Astrocyte of the cerebellum (primary cell): ENCODE results near the gene MYLK4.

Experiments used
- DNase-seq: peaks from one replicate; pipeline ENCODE4 v3.0.0-alpha.2; 2011; ENCODE audit warnings: low read depth
- H3K4me3 ChIP-seq: 2 replicates; pipeline ENCODE4 v1.5.1; 2011; ENCODE audit warnings: mild to moderate bottlenecking, low read depth, low read length, moderate library complexity
- in situ Hi-C: cut with HindIII; loops from 2 replicates; pipeline ENCODE4 v1.10.0; 2017; ENCODE audit warnings: low sequenced_read_pairs
- TF ChIP-seq, protein P1 (sequence below): IDR thresholded peaks from 2 replicates; pipeline ENCODE4 v1.5.1; 2012; ENCODE audit warnings: low read length, low read depth, moderate library complexity, mild to moderate bottlenecking; ENCODE audit errors: missing control alignments

MYLK4 gene

DNA sequence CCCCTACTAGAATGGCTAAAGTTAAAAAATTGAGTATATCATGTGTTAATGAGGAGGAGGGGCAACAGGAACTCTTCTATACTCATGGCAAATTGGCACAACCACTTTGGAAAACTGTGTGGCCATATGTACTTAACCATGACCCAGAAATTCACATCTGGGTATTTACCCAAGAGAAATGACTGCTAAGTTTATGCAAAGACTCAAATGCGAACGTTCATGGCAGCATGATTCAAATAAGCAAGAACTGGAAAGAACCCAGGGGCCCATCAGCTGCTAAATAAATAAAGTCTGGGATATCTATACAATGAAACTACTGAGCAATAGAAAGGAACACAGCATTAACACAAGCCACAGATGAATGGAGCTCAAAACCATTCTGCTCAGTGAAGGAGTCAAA is 107.6 kb downstream of the MYLK4 start:
- H3K4me3 ChIP-seq: no peak overlapping the region
- DNase-seq: no peak
- in situ Hi-C loops: no loop called here
- TF ChIP-seq, protein P1, sequence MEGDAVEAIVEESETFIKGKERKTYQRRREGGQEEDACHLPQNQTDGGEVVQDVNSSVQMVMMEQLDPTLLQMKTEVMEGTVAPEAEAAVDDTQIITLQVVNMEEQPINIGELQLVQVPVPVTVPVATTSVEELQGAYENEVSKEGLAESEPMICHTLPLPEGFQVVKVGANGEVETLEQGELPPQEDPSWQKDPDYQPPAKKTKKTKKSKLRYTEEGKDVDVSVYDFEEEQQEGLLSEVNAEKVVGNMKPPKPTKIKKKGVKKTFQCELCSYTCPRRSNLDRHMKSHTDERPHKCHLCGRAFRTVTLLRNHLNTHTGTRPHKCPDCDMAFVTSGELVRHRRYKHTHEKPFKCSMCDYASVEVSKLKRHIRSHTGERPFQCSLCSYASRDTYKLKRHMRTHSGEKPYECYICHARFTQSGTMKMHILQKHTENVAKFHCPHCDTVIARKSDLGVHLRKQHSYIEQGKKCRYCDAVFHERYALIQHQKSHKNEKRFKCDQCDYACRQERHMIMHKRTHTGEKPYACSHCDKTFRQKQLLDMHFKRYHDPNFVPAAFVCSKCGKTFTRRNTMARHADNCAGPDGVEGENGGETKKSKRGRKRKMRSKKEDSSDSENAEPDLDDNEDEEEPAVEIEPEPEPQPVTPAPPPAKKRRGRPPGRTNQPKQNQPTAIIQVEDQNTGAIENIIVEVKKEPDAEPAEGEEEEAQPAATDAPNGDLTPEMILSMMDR: no peak

DNA sequence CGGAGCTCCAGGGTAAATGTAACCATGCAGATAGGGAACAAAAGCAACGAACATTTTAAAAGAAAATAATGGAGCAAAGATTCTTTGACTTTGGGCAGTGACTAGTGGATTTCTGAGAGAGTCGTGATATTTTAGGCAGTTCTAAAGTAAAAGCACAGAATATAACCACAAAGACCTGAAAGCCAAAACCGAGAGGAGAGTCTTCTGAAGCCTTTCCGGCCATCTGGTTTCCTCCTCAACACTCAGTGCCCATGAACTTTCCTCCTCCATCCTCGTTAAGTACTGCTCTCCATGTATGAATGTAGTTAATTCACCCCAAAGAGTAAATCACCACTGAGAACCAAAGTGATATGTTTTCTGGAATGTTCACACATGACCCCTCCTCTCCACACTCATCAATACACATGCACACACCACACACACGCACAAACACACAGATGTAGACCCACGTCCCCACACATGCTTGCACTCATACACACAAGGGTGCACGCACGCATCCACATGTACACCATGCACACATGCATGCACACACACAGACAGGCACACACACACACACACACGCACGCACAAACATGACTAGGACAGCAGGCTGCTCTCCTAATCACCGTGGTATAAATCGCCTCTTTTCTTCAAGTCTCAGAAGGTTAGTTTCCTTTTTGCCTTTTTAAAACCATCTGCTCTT is 109.5 kb downstream of the MYLK4 start:
- no peak for DNase-seq
- TF ChIP-seq, protein P1: no peak
- no peak overlapping the region for H3K4me3 ChIP-seq
- in situ Hi-C loops: no loop called here

DNA sequence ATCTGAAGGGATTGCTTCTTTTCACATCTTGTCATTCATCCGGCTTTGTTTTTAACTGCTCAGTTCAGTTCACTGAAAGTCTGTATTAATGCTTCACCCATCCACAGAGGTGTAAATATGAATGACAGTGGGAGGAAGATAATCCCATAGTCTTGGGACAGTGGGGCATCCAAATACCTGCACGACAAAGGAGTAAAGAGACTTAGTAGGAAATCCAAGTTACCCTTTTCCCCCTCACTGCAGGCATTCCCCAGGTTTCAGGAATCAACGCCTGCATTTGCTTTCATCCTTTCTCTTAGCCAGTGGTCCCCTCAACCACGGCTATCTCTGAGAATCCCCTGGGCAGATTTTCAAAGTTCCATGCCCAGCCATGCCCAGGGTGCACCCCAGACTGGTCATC is 110.2 kb downstream of the MYLK4 start:
- no peak overlapping the region for H3K4me3 ChIP-seq
- TF ChIP-seq, protein P1: no peak
- in situ Hi-C loops: no loop called here
- DNase-seq: no peak

DNA sequence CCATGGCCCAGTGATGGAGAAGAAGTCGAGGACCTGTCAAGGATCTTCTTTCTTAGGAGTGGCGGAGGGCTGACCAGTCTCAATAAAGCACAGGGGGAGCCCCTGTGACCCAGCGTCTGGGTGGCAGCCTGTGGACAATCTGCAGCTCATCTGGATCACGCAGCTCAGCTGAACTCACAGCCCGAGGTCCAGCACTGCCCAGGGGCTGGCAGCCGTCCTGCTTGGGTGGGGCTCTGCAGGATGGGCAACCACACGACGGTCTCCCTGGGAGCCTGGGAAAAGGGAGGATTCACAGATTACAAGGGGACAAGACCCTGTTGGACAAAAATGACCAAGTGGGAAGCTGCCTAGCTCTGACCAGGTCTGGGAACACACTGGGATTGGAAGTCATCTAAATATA is 110.8 kb downstream of the MYLK4 start:
- in situ Hi-C loops: loop anchor here (5.0 to 10.0 kb wide), 2 partner anchors 535 to 1033 kb away; partner anchors contain the start of gene FOXC1
- no peak overlapping the region for H3K4me3 ChIP-seq
- TF ChIP-seq, protein P1: no peak
- DNase-seq: no peak

DNA sequence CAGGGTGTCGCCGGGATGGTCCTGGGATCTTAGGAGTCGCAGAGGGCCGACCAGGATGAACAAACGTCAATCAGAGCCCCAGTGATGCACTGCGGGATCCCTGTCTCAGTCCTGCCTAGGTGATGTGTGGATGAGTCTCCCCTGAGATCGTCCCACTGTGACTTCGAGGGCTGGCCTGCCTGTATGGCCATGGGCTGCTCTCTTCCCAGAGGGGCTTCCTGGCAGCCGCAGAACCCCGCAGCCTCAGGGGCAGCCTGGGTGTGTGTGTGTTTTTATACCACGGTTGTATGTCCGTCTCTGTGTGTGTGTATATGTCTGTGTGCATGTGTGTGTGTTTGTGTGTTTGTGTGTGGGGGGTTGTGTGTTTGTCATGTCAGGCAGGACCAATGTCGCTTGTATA is 111.6 kb downstream of the MYLK4 start:
- DNase-seq: no peak
- TF ChIP-seq, protein P1: no peak
- no peak overlapping the region for H3K4me3 ChIP-seq
- in situ Hi-C loops: loop anchor here (5.0 to 10.0 kb wide), 2 partner anchors 534 to 1032 kb away; partner anchors contain the start of gene FOXC1

DNA sequence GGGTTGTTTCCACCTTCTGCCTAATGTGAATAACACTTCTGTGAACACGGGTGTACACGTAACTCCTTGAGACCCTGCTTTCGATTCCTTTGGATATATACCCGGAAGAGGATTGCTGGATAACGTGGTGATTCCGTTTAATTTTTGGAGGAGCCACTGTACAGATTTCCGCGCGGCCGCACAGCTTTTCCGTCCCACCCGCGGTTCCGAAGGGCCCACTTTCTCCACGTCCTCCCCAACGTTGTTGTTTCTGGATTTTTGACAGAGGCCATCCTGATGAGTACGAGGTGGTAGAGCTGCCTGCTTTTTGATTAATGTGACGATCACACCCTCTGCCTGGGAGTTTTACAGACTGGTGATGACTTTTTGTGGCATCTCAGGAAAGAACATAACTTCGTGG is 114.0 kb downstream of the MYLK4 start:
- H3K4me3 ChIP-seq: no peak overlapping the region
- TF ChIP-seq, protein P1: no peak
- no peak for DNase-seq
- in situ Hi-C loops: loop anchor here (5.0 to 10.0 kb wide), 2 partner anchors 532 to 1029 kb away; partner anchors contain the start of gene FOXC1
